Mesendoderm (in vitro differentiated cells): Measurements from ENCODE around the gene RNF225.
A peak's percentile ranks its signal among the peaks of the same experiment; 100 is the strongest.

Experiments used
- DNase-seq: peaks from one replicate; pipeline ENCODE4 v3.0.0; 2013
- H2AK5ac ChIP-seq: 2 replicates; pipeline ENCODE4 v1.6.1; 2013; ENCODE audit warnings: low read length, inconsistent platforms
- H2BK120ac ChIP-seq: 2 replicates; pipeline ENCODE4 v1.6.1; 2013; ENCODE audit warnings: low read depth, mild to moderate bottlenecking, low read length, moderate library complexity, mixed read lengths
- H2BK15ac ChIP-seq: replicated peaks from 2 replicates; pipeline ENCODE4 v1.6.1; 2013; ENCODE audit warnings: low read depth, mild to moderate bottlenecking, moderate library complexity
- H2BK5ac ChIP-seq: 2 replicates; pipeline ENCODE4 v1.6.1; 2013; ENCODE audit warnings: low read length, inconsistent platforms
- H3K18ac ChIP-seq: 2 replicates; pipeline ENCODE4 v1.6.1; 2013; ENCODE audit warnings: mild to moderate bottlenecking, low read length, mixed read lengths
- H3K23ac ChIP-seq: one replicate; pipeline ENCODE4 v1.6.1; 2013; ENCODE audit warnings: low read length
- H3K27ac ChIP-seq: 2 replicates; pipeline ENCODE4 v1.5.1; 2013; ENCODE audit warnings: low read depth, mild to moderate bottlenecking, inconsistent platforms, low read length, moderate library complexity
- H3K27me3 ChIP-seq: 2 replicates; pipeline ENCODE4 v1.6.1; 2013; ENCODE audit warnings: low read length, control low read depth, mild to moderate bottlenecking, inconsistent platforms; ENCODE audit not compliant: insufficient read depth, poor library complexity
- H3K36me3 ChIP-seq: 2 replicates; pipeline ENCODE4 v1.6.1; 2013; ENCODE audit warnings: low read length, inconsistent platforms; ENCODE audit not compliant: control insufficient read depth, insufficient read depth
- H3K4ac ChIP-seq: one replicate; pipeline ENCODE4 v1.6.1; 2013; ENCODE audit warnings: low read depth, mild to moderate bottlenecking, low read length, moderate library complexity
- H3K4me1 ChIP-seq: 2 replicates; pipeline ENCODE4 v1.6.1; 2013; ENCODE audit warnings: low read depth, low read length, inconsistent platforms; ENCODE audit not compliant: control insufficient read depth
- H3K4me2 ChIP-seq: 2 replicates; pipeline ENCODE4 v1.6.1; 2013; ENCODE audit warnings: low read length
- H3K4me3 ChIP-seq: 2 replicates; pipeline ENCODE4 v1.5.1; 2013; ENCODE audit warnings: mild to moderate bottlenecking, low read length
- H3K56ac ChIP-seq: one replicate; pipeline ENCODE4 v1.6.1; 2013; ENCODE audit warnings: low read length
- H3K79me1 ChIP-seq: 2 replicates; pipeline ENCODE4 v1.6.1; 2013; ENCODE audit warnings: low read length, inconsistent platforms
- H3K79me2 ChIP-seq: 2 replicates; pipeline ENCODE4 v1.6.1; 2013; ENCODE audit warnings: mild to moderate bottlenecking, low read length; ENCODE audit not compliant: control insufficient read depth, insufficient read depth
- H3K9ac ChIP-seq: 2 replicates; pipeline ENCODE4 v1.6.1; 2013; ENCODE audit warnings: low read length, inconsistent platforms
- H4K5ac ChIP-seq: one replicate; pipeline ENCODE4 v1.6.1; 2013; ENCODE audit warnings: low read length
- H4K8ac ChIP-seq: one replicate; pipeline ENCODE4 v1.6.1; 2013; ENCODE audit warnings: low read depth, mild to moderate bottlenecking, control low read depth, low read length, moderate library complexity
- WGBS: extraction: QIAGEN DNeasy Blood & Tissue Kit; methylation state at CpG from one replicate; pipeline ENCODE4 v1.1.7; 2013; ENCODE audit warnings: low lambda C conversion rate, missing lambda C conversion rate; ENCODE audit not compliant: insufficient coverage; ENCODE audit errors: extremely low coverage; 5-methylcytosine and 5-hydroxymethylcytosine counted together

RNF225 gene

GRCh38 chr19:58398087-58398486 is 2.6 kb downstream of the RNF225 start:
- H3K18ac ChIP-seq, result no peak overlapping the region
- no peak overlapping the region for H4K8ac ChIP-seq

GRCh38 chr19:58398545-58398944 is 3.1 kb downstream of the RNF225 start:
- H3K9ac ChIP-seq, result no peak overlapping the region

More at GRCh38 chr19:58398087-58398486, 2.6 kb downstream of the RNF225 start:
- H4K5ac ChIP-seq, result no peak overlapping the region
- no peak overlapping the region for H3K4me2 ChIP-seq
- no peak overlapping the region for H3K9ac ChIP-seq
- H3K4ac ChIP-seq, result no peak overlapping the region
- H2BK5ac ChIP-seq, result no peak overlapping the region
- H3K27me3 ChIP-seq, result no peaks in the 10 kb centered on the region
- WGBS, result no CpG with 5 or more reads among the region's 4 CpGs
- H3K79me2 ChIP-seq, result no peaks in the 10 kb centered on the region
- H3K56ac ChIP-seq, result peak overlapping the region; percentile 25
- H2BK120ac ChIP-seq, result no peak overlapping the region
- no peaks in the 10 kb centered on the region for H3K79me1 ChIP-seq
- no peak overlapping the region for H3K4me3 ChIP-seq
- H2AK5ac ChIP-seq, result no peak overlapping the region
- no peak overlapping the region for H2BK15ac ChIP-seq
- no peak overlapping the region for H3K27ac ChIP-seq
- H3K23ac ChIP-seq, result no peak overlapping the region
- peaks cover 7% of the 10 kb centered on the region for H3K4me1 ChIP-seq
- H3K36me3 ChIP-seq, result peaks cover 10% of the 10 kb centered on the region
- DNase-seq, result no peak

GRCh38 chr19:58399903-58400302 is 4.4 kb downstream of the RNF225 start:
- no peak overlapping the region for H4K5ac ChIP-seq
- H3K4me1 ChIP-seq, result peaks cover 7% of the 10 kb centered on the region
- H3K23ac ChIP-seq, result no peak overlapping the region
- peak overlapping the region; percentile 95 for H3K56ac ChIP-seq
- peaks cover 2% of the 10 kb centered on the region for H3K36me3 ChIP-seq
- no peak overlapping the region for H2AK5ac ChIP-seq
- H3K9ac ChIP-seq, result no peak overlapping the region
- no peak overlapping the region for H3K4me3 ChIP-seq
- H2BK120ac ChIP-seq, result no peak overlapping the region
- no peaks in the 10 kb centered on the region for H3K79me1 ChIP-seq
- H3K79me2 ChIP-seq, result no peaks in the 10 kb centered on the region
- H3K27me3 ChIP-seq, result no peaks in the 10 kb centered on the region
- H3K4ac ChIP-seq, result no peak overlapping the region
- WGBS, result no CpG with 5 or more reads among the region's 3 CpGs
- no peak for DNase-seq
- H4K8ac ChIP-seq, result no peak overlapping the region
- no peak overlapping the region for H3K4me2 ChIP-seq
- no peak overlapping the region for H3K27ac ChIP-seq
- no peak overlapping the region for H3K18ac ChIP-seq
- H2BK15ac ChIP-seq, result no peak overlapping the region
- H2BK5ac ChIP-seq, result no peak overlapping the region

More at GRCh38 chr19:58398545-58398944, 3.1 kb downstream of the RNF225 start:
- H3K18ac ChIP-seq, result no peak overlapping the region
- no peak overlapping the region for H3K23ac ChIP-seq
- H3K27ac ChIP-seq, result no peak overlapping the region
- H3K56ac ChIP-seq, result peak overlapping the region; percentile 25
- H4K8ac ChIP-seq, result no peak overlapping the region
- no peaks in the 10 kb centered on the region for H3K79me2 ChIP-seq
- no peak overlapping the region for H3K4me3 ChIP-seq
- peaks cover 7% of the 10 kb centered on the region for H3K4me1 ChIP-seq
- H2BK120ac ChIP-seq, result no peak overlapping the region
- no peak overlapping the region for H3K4ac ChIP-seq
- no peak overlapping the region for H2BK15ac ChIP-seq
- no peak for DNase-seq
- no peak overlapping the region for H2BK5ac ChIP-seq
- no peaks in the 10 kb centered on the region for H3K27me3 ChIP-seq
- peaks cover 7% of the 10 kb centered on the region for H3K36me3 ChIP-seq
- no peak overlapping the region for H2AK5ac ChIP-seq
- no CpG with 5 or more reads among the region's 6 CpGs for WGBS
- no peaks in the 10 kb centered on the region for H3K79me1 ChIP-seq
- no peak overlapping the region for H4K5ac ChIP-seq
- no peak overlapping the region for H3K4me2 ChIP-seq

- Histone ChIP-seq H2AK5ac (peak overlapping the region; percentile 18), H4K8ac (no peak overlapping the region), H3K4me2 (peak overlapping the region; percentile 95), H3K79me2 (no peaks in the 10 kb centered on the region), H3K23ac (no peak overlapping the region), H3K4ac (peak overlapping the region; percentile 6), H3K18ac (no peak overlapping the region), H3K27me3 (no peaks in the 10 kb centered on the region), H4K5ac (no peak overlapping the region), H3K4me3 (no peak overlapping the region), H2BK15ac (no peak overlapping the region), H3K4me1 (peaks cover 7% of the 10 kb centered on the region), H2BK120ac (no peak overlapping the region), H3K9ac (peak overlapping the region; percentile 84), H3K56ac (peak overlapping the region; percentile 95), H2BK5ac (no peak overlapping the region), H3K36me3 (no peaks in the 10 kb centered on the region), H3K79me1 (no peaks in the 10 kb centered on the region), H3K27ac (no peak overlapping the region)
- no peak for DNase-seq
- no CpG with 5 or more reads among the region's 18 CpGs for WGBS
These were observed 5.0 kb downstream of the RNF225 start for GRCh38 chr19:58400316-58400915.

GRCh38 chr19:58400916-58401839 is 5.7 kb downstream of the RNF225 start:
- Histone ChIP-seq H3K4ac (peak overlapping the region; percentile 6), H3K4me3 (peak overlapping the region; percentile 54), H2AK5ac (peak overlapping the region; percentile 58), H3K4me1 (peaks cover 7% of the 10 kb centered on the region), H3K36me3 (no peaks in the 10 kb centered on the region), H3K79me2 (no peaks in the 10 kb centered on the region), H4K8ac (no peak overlapping the region), H3K27ac (peak overlapping the region; percentile 7), H4K5ac (peak overlapping the region; percentile 71), H3K4me2 (peak overlapping the region; percentile 95), H3K56ac (peak overlapping the region; percentile 95), H2BK5ac (no peak overlapping the region), H2BK15ac (no peak overlapping the region), H3K23ac (no peak overlapping the region), H3K27me3 (no peaks in the 10 kb centered on the region), H2BK120ac (no peak overlapping the region), H3K18ac (no peak overlapping the region), H3K79me1 (no peaks in the 10 kb centered on the region), H3K9ac (peak overlapping the region; percentile 84)
- peak; percentile 100 for DNase-seq
- no CpG with 5 or more reads among the region's 80 CpGs for WGBS
